ENCODE data around the gene GPR61.

Gene GPR61

DNA sequence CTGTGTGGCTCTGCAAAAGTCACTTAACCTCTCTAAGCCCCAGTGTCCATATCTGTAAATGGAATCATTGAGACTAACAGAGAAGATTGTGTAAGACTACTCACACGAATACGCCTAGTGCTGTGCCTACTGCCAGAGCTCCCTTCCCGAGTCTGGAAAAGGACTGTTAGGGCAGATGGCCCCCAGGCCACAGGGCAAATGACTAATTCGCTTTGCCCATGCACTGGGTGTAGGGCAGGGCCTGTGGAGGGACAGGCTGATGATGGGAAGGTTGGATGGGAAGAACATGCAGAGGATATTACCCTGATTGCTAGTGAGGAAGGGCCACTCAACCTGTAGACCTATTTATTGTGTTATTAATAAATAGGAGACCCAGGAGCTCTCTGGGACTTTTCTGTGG, 4.2 kb upstream of the GPR61 start:
- DNase-seq (ENCODE audit: low read depth in 1 of 2, low spot score in 1 of 2): no peak

DNA sequence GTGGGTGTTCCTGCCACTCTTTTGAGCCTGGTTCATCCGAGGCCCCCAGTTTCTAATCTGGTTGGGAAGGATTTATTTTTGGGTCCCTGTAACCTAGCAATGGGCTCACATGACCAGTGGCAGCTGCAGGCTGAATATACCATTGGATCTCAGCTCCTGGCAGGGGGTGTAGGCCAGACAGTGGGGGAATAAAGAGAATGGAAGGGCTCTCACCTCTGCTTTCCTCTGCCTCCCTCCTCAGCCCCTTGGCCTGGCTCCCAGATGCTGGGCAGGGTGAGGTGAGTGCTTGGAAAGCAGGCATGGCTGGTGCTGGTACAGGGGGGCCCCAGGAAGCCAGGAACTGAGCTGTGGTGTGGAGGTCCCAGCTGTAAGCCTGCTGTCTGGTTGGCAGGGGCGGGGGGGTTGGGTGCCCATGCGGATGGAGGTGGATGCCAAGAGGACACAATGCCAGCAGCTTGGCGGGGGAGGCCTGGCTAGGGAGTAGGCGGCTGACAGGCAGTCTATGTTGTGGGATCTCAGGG, 3.6 kb upstream of the GPR61 start:
- DNase-seq (ENCODE audit: low read depth in 1 of 2, low spot score in 1 of 2): no peak

DNA sequence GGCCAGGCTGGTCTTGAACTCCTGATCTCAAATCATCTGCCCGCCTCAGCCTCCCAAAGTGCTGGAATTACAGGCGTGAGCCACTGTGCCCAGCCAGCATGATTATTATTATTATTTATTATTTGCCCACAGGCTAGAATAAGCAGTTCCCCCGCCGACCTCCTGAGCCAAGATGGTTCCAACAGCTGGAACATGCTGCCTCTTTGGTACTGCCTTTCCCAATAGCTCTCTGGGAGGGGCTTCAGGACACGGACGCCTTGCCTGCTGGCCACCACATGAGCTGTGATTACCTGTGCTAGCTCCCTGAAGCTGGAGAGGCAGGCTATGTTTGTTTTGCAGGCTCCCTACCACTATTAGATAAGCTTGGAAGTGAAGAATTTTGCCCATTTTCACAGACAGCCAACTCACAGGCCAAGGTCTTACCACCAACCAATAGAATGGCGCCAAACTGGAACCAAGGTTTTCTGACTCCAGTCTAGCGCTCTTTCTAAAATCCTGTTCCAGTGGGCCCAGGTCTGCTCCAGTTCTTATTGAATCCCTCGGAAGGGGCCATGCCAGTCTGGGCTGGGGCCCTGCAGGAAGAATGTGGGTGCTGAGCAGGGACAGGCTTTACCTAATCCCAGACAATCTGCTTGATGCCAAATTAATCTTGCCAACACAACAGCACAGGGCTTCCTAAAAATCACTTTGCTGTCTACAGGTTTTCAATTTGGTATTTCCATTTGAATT, 2.1 kb upstream of the GPR61 start:
- DNase-seq (ENCODE audit: low read depth in 1 of 2, low spot score in 1 of 2): no peak

DNA sequence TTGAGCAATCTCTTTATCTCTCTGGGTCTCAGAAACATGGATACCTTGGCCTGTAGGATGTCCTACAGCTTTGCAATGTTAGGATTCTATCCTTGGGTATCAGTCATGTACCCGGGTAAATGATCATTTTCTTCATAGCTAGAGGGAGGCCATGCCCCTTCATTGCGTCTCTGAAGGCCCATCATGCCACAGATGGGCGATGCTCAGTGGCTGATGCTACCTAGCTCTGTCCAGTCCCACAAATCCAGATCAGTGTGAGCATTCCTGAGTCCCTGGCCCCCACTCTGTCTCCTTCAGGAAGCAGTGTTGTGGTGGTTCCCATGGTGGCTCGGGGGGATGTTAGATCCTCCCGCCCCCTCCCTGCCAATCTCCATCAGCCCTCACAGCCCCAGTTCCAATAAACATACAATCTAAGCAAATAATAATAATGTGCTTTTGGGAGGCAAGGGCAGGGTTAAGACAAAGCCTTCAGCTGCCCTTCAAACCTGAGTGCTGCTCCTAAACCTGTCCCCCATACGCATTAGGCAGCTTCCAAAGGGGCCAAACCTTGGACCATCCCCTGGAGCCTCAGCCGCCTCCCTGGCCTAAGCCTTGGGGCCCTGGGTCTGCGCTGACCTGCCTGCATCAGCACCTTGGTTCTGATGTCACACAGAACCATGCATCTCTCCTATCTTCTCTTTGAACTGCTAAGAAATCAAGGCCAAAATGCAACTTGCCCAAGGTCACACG, 681 bp upstream of the GPR61 start:
- no peak for DNase-seq (ENCODE audit: low read depth in 1 of 2, low spot score in 1 of 2)

DNA sequence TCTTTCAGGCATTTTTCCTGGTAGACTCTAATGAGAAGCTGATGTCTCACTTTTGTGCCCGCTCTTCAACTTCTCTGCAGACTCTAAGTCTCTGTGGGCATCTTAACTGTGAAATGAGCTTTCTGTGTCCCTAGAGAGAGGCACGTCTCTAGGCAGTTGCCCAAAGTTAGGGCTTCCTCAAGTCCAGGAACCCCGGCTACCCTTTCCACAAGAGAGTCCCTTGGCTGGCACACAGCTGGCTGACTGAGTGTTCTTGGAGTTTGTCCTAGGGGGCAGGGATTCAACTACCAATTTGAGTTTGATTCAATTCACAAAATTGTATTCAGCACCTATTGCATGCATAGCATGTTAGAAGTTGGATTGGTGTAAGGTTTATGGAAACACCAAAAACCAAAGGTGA, 1.4 kb downstream of the GPR61 start:
- DNase-seq (ENCODE audit: low read depth in 1 of 2, low spot score in 1 of 2): no peak

DNA sequence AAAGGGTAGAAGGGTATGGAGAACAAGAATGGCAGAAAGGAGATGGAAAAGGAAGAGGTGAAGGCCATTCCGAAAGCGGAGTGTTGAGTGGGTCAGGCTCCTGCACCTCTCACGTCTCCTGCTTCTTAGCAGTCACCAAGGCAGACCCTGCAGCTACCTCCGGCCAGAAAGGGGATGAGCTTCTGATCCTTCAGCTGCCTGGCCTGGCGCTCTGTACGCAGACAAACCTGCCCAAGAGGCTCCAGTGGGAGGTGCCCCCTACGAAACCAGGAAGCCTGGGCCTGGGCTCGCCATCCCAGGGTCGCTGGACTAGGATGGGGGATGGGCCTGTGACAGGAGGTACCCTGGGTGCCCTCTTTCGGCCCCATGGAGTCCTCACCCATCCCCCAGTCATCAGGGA, 3.0 kb downstream of the GPR61 start:
- DNase-seq (ENCODE audit: low read depth in 1 of 2, low spot score in 1 of 2): no peak

DNA sequence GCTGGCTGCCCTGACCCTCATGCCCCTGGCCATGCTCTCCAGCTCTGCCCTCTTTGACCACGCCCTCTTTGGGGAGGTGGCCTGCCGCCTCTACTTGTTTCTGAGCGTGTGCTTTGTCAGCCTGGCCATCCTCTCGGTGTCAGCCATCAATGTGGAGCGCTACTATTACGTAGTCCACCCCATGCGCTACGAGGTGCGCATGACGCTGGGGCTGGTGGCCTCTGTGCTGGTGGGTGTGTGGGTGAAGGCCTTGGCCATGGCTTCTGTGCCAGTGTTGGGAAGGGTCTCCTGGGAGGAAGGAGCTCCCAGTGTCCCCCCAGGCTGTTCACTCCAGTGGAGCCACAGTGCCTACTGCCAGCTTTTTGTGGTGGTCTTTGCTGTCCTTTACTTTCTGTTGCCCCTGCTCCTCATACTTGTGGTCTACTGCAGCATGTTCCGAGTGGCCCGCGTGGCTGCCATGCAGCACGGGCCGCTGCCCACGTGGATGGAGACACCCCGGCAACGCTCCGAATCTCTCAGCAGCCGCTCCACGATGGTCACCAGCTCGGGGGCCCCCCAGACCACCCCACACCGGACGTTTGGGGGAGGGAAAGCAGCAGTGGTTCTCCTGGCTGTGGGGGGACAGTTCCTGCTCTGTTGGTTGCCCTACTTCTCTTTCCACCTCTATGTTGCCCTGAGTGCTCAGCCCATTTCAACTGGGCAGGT, 3.8 kb downstream of the GPR61 start:
- DNase-seq (ENCODE audit: low read depth in 1 of 2, low spot score in 1 of 2): no peak

DNA sequence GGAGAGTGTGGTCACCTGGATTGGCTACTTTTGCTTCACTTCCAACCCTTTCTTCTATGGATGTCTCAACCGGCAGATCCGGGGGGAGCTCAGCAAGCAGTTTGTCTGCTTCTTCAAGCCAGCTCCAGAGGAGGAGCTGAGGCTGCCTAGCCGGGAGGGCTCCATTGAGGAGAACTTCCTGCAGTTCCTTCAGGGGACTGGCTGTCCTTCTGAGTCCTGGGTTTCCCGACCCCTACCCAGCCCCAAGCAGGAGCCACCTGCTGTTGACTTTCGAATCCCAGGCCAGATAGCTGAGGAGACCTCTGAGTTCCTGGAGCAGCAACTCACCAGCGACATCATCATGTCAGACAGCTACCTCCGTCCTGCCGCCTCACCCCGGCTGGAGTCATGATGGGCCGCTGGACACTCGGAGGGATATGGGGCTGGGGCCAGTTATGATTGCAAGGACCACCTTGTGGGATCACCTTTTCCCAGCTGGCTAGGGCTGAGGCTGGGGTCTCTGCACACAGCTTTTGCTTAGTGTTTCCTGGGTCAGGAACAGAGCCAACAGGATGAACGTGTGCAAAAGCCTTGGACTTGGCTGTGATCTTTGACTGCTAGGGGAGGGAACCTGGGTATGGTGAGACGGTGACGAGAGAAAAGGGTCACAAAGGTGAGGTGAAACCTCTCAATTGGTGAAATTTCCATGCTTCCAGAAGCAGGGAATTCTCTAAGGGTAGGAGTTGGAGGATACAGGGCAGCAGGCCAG, 4.5 kb downstream of the GPR61 start:
- DNase-seq (ENCODE audit: low read depth in 1 of 2, low spot score in 1 of 2): no peak

DNA sequence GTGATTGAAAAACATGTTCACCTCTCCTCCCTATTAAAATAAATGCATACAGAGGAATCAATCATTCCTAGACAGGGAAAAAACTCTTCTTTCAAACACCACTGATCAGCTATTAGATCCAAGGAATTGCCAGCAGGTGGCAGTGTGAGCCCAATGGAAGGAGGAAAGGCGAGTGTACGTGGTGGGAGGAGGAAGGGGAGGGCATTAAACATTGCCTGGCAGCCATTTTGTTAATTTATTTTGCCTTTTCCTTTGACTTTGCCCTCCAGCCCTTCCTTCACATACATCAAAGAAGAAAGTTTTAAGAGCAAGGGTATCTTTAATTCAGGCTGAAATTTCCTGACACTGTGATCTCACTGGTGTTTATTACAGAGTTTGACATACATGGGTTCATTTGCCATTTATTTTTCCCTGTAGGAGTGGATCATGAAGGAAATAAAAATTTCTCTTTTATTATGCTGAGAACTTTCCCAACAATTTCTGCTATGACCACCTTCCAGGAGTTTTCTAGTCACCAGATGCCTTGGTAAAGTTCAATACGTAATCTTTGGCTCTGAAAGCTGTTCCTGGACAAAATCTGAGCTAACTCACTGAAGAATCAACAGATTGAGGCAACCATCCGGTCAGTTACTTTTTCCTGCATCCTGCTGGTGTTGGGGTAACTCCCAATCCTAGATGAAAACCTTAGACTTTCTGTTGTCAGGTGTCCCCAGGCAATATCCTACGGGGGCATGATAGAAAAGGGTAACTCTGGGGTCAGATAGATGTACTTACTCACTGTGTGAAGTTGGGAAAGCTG, 6.8 kb downstream of the GPR61 start:
- peak; percentile 74 to 76 for DNase-seq (ENCODE audit: low read depth in 1 of 2, low spot score in 1 of 2)

DNA sequence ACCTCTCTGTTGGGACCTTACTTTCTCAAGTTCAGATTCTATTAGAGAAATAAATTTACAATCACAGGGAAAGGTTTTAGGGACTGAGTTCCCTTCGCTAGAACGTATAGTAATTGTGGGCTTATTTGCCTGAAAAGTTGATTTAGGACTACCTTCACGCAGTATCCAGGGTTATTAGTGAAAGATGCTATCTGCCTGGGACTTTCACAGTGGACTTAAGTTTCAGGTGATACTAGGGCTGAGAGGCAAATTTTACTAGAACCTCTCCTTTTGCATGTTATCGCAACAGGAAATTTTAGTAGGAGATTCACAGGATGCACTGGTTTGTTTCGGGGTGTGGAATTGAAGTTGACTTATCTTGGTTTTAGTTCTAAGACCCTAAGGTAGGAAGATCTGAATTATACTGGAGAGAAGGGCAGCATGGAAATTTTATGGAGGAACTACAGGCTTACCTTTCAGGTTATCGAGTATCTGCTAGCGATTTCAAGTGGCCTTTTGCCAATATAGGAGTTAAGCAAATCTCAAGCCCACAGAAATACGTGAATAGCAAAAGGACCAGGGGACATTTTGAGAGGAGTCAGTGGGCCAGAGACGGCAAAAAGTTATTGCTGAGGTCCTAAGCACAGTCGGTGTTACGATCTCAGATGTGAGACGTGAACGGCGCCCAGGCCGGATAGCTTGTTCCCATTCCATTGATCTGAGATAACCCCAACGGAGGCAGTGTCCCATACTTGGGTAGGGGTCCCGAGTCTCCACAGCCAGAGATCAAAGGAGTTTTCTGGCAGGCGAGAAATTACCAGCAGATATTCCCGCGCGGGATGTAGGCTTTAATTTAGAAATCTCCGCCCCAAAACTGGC, 8.0 kb downstream of the GPR61 start:
- DNase-seq (ENCODE audit: low read depth in 1 of 2, low spot score in 1 of 2): no peak

DNA sequence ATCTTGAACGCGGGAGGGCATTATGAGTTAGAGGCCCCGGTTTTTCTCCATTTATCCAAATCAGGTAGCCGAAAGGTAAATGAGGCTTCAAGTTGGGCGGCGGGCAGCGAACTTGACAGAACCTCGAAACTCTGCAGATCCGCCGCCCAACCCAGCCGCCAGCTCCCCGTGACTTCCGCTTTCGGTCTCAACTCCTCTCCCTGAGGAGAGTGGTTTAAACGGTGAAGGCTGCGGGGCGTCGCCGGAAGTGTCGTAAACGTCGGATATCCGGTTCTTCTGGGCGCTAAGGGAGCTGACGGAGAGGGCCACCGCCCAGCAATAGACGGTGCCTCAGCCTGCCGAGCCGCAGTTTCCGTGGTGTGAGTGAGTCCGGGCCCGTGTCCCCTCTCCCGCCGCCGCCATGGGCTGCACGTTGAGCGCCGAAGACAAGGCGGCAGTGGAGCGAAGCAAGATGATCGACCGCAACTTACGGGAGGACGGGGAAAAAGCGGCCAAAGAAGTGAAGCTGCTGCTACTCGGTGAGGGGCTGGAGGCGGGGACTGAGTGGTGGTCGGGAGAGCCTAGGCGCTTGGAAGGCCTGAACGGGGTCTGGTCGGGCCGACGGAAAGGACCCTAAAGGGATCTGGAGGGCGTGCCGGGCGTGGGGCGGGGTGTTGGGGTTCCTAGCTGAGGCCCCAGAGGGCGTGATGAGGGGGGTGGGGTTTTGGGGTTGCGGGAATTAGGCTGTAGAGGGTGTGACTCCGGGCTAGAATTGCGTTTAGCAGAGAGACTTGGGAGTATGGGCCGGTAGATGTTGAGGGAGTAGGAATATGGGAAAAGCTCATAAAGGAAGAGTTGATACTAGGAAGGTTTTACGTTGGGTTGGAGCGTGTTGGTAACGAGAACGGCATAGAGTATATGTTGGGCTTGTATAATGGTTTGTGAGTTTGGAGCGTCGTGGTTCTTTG, 8.9 kb downstream of the GPR61 start, which contains the start of gene GNAI3:
TSS of gene GNAI3 (plus strand) at position 295 of the 947 bp plus-strand sequence. CDS start at position 401, 106 bp downstream.
- DNase-seq (ENCODE audit: low read depth in 1 of 2, low spot score in 1 of 2): peak; percentile 91 to 93

DNA sequence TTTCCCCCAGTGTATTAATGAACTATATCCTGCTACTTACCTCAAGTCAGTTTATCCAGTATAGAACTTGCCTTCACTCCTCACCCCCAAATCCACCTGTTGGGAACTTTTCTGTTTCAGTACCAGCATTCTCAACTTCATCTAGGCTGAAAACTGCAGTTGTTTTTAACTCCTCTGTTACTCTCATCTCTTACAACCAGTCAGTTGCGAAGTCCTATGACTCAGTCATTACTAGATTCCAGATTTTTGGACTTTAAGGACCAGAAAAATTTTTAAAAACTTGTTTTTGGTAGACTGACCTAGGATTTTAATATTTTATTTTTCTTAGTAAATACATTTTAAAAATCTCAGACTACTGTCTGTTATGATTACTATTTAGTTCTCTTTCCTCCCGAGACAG, 16.9 kb downstream of the GPR61 start:
- no peak for DNase-seq (ENCODE audit: low read depth in 1 of 2, low spot score in 1 of 2)

DNA sequence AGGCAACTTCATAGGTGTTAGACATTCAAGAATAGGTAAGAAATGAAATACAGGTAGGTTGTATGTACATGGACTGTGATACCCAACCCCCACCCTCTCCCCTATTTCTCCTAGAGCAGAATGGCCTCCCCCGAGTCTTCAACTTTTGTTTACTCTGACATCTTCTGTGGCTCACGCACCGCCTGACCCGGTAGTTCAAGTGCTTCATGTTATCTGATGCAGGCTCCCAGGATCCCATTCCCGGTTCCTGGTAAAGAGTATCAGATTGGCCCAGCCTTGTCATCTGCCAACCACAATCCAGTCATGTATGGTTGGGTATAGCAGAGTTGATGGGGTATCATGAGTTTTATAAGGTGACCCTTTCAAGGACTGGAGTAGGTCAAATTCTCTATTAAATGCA, 17.8 kb downstream of the GPR61 start:
- no peak for DNase-seq (ENCODE audit: low read depth in 1 of 2, low spot score in 1 of 2)

DNA sequence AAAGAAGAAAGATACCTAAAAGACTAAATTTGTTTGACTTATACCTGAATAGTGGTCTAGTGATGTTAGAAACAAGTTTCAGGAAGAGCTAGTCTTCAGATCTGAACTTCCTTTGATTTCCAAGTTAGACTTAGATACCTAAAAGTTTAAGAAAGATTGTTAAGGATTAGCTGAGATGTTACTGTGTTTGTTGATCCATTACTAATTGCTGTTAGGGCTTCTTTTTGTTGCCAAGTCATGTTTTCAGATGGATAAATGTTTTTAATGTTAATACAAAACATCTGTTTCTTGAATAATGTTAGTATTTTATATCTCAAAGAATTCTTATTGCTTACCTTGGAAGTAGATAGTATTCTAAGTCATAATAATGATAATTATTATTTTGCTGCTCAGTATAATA, 20.3 kb downstream of the GPR61 start:
- DNase-seq (ENCODE audit: low read depth in 1 of 2, low spot score in 1 of 2): no peak

DNA sequence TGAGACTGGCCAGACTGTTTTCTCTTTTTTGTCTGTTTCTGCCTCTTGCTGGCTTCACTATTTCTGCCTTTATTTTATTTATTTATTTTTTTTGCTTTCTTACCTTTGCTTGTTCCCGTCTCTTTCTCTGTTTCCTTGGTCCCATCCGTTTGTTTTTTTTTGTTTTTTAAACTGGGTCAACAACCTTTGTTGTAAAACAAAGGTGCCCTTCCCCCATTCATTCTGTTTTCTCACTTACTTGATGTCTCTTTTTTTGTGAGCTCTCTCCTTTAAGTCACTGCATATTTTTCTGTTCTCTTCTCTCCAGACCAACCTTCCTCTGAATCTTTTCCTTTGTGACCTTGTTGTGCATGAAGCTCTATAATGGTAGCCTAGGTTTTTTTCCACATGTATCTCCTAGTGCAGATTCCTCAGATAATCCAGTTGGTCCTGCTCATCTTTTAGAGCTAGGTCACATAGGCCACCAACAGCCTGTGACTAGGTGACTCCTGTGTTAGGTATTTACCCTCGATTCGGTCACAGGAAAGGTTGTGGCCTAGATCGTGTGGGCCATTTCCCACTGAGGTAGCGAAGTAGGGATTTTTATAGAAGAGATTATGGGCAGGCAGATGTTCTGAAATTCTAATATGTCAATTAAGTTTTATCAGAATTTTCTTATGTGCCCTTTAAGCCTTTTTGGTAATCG, 24.7 kb downstream of the GPR61 start:
- DNase-seq (ENCODE audit: low read depth in 1 of 2, low spot score in 1 of 2): no peak

DNA sequence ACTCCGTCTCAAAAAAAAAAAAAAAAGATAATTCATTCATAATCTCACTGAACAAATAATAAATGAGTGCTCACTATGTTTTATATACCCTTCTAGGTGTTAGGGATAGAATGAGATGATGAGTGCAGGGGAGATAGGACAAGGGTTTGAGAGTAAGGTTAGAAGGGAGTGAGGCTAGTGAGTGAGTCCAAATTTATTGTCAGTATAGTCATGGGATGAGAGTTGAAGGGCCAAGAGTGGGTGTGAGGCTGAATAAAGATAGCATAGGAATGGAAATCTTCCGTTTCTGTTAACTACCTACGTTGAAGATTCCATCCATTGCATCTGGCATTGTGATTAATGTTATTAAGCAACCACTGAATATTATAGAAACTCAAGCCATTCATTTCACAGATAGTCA, 25.6 kb downstream of the GPR61 start:
- no peak for DNase-seq (ENCODE audit: low read depth in 1 of 2, low spot score in 1 of 2)

DNA sequence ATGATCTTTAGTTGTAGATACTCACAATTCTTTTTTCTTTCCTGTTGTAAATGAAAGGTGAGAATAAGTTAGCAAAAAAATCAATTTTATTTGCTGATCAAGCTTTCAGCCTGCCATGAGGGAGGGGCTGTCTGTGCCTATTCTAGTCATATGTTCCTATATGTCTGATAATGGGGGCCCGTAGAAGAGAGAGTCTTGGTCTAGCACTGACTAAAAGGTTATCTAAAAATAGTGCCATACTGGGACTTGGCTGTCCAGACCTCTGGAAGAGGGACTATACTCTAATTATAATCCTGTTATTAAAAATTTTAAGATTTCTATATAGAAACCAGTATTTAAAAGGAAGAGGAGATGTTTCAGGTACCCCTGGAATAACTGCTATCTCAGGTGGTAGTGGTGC, 27.3 kb downstream of the GPR61 start:
- DNase-seq (ENCODE audit: low read depth in 1 of 2, low spot score in 1 of 2): no peak

All from activated T-helper 1 cell treated with anti-CD3 and anti-CD28 coated beads, Interleukin-2, amount 50 U/mL, for 16 hours (primary cell).